PC-9 (cell line): ENCODE results near the gene ECE1.

ENCODE experiments used
- EZH2 ChIP-seq: fragments of 200-600 bp; sonication (generic); IDR thresholded peaks from 2 replicates; pipeline ENCODE4 v1.8.0; 2017; ENCODE audit warnings: antibody characterized with exemption, low read depth
- TF ChIP-seq, protein P1 (sequence below): fragments of 200-600 bp; sonication (generic); conservative IDR thresholded peaks from 2 replicates; pipeline ENCODE4 v1.6.1; 2017; ENCODE audit warnings: mixed run types, antibody characterized with exemption, mild to moderate bottlenecking, moderate library complexity

GRCh38 chr1:21312407-21312992, 22.2 kb upstream of the ECE1 start:
- TF ChIP-seq, protein P1, sequence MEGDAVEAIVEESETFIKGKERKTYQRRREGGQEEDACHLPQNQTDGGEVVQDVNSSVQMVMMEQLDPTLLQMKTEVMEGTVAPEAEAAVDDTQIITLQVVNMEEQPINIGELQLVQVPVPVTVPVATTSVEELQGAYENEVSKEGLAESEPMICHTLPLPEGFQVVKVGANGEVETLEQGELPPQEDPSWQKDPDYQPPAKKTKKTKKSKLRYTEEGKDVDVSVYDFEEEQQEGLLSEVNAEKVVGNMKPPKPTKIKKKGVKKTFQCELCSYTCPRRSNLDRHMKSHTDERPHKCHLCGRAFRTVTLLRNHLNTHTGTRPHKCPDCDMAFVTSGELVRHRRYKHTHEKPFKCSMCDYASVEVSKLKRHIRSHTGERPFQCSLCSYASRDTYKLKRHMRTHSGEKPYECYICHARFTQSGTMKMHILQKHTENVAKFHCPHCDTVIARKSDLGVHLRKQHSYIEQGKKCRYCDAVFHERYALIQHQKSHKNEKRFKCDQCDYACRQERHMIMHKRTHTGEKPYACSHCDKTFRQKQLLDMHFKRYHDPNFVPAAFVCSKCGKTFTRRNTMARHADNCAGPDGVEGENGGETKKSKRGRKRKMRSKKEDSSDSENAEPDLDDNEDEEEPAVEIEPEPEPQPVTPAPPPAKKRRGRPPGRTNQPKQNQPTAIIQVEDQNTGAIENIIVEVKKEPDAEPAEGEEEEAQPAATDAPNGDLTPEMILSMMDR = no peak
- TF ChIP-seq EZH2 = no peak
